CD4-positive, alpha-beta T cell treated with Interleukin-6 at 100 ng/mL for 8 hours (primary cell): ENCODE data around the gene HDGF.

ENCODE experiments used
- DNase-seq: peaks from one replicate; pipeline ENCODE4 v3.0.0-alpha.2; 2020; ENCODE audit warnings: mixed read lengths, low spot score

The HDGF gene

GRCh38 chr1:156698995-156699394 is 52.5 kb downstream of the HDGF start:
- DNase-seq: no peak

GRCh38 chr1:156697481-156697880 is 54.0 kb downstream of the HDGF start:
- no peak for DNase-seq

GRCh38 chr1:156696755-156697154 is 54.7 kb downstream of the HDGF start:
- DNase-seq: no peak

GRCh38 chr1:156694690-156694962 is 56.8 kb downstream of the HDGF start:
- DNase-seq: no peak

GRCh38 chr1:156693848-156694689 is 57.4 kb downstream of the HDGF start:
- DNase-seq: no peak

- DNase-seq: no peak
These were observed 58.3 kb downstream of the HDGF start for GRCh38 chr1:156692925-156693847.

- DNase-seq: no peak
These were observed 59.0 kb downstream of the HDGF start for GRCh38 chr1:156692441-156692924.
